HEK293T (cell line): Measurements from ENCODE around the gene PLA2G4C.

Experiments used
- ARNT ChIP-seq: fragments of 450-650 bp; IDR thresholded peaks from 2 replicates; pipeline ENCODE4 v1.6.1; 2017; ENCODE audit warnings: mild to moderate bottlenecking
- FOXM1 ChIP-seq: fragments of 450-650 bp; IDR thresholded peaks from 2 replicates; pipeline ENCODE4 v1.6.1; 2017; ENCODE audit warnings: mild to moderate bottlenecking, borderline replicate concordance
- L3MBTL2 ChIP-seq: fragments of 450-650 bp; conservative IDR thresholded peaks from 2 replicates; pipeline ENCODE4 v1.6.1; 2016; ENCODE audit warnings: mild to moderate bottlenecking
- SP1 ChIP-seq: fragments of 450-650 bp; IDR thresholded peaks from 2 replicates; pipeline ENCODE4 v1.6.1; 2017
- SUZ12 ChIP-seq: fragments of 450-650 bp; IDR thresholded peaks from 2 replicates; pipeline ENCODE4 v1.6.1; 2016; ENCODE audit warnings: mild to moderate bottlenecking
- TARDBP ChIP-seq: fragments of 450-650 bp; IDR thresholded peaks from 2 replicates; pipeline ENCODE4 v1.6.1; 2016
- ZNF384 ChIP-seq: fragments of 450-650 bp; IDR thresholded peaks from 2 replicates; pipeline ENCODE4 v1.6.1; 2016

GRCh38 chr19:48111280-48111679 is 663 bp upstream of the PLA2G4C start:
- TF ChIP-seq SP1 (no peak), FOXM1 (no peak), SUZ12 (no peak), L3MBTL2 (0 out of 2 replicates have a peak, but pooled peaks have one; percentile 20), TARDBP (no peak), ARNT (no peak), ZNF384 (peak; percentile 35; the same call in 1 of the 2 replicates)
